OCI-LY7 (cell line): Measurements from ENCODE around the gene MYO18A. TPM values are rescaled to one million over a fixed set of nuclear protein-coding genes. Genes with fewer than 3 reads are reported as not detected.

Source experiments
- BruUV-seq: library from RNA; stranded (reverse); fragments of 400-500 nt; replicated peaks from 2 replicates; lab custom pipeline; 2021; lab: Mats Ljungman, UMichigan
- CTCF ChIA-PET: fragments of 300-600 bp; sonication (Branson Sonifier 250); formaldehyde crosslinking; loops from one replicate; lab custom pipeline; 2022; ENCODE audit warnings: antibody characterized with exemption; ENCODE audit not compliant: unreplicated experiment; lab: Charles Lee
- POLR2A ChIA-PET: fragments of 300-600 bp; sonication (Branson Sonifier 250); formaldehyde crosslinking; loops from one replicate; lab custom pipeline; 2022; ENCODE audit warnings: antibody characterized with exemption; lab: Charles Lee
- DNase-seq: peaks from one replicate; pipeline ENCODE4 v3.0.0-alpha.2; 2015; ENCODE audit warnings: low spot score
- H2AFZ ChIP-seq: fragments of 200-600 bp; sonication (generic), shearing (Covaris generic); 2 replicates; pipeline ENCODE4 v1.6.1; 2014; ENCODE audit warnings: mild to moderate bottlenecking, antibody characterized with exemption, low read length, moderate library complexity
- H3K27ac ChIP-seq: fragments of 200-600 bp; sonication (generic); 2 replicates; pipeline ENCODE4 v1.5.1; 2014; ENCODE audit warnings: mixed run types, low read depth, mild to moderate bottlenecking, moderate library complexity, low read length, inconsistent platforms; ENCODE audit not compliant: poor library complexity, severe bottlenecking
- H3K36me3 ChIP-seq: fragments of 200-600 bp; sonication (generic); 2 replicates; pipeline ENCODE4 v1.6.1; 2014; ENCODE audit warnings: mild to moderate bottlenecking, antibody characterized with exemption, low read length, moderate library complexity, mixed read lengths; ENCODE audit not compliant: insufficient read depth
- H3K4me1 ChIP-seq: fragments of 200-600 bp; sonication (generic); 2 replicates; pipeline ENCODE4 v1.5.1; 2014; ENCODE audit warnings: mild to moderate bottlenecking, low read length; ENCODE audit not compliant: insufficient read depth, poor library complexity, severe bottlenecking
- H3K4me2 ChIP-seq: fragments of 200-600 bp; sonication (generic); 2 replicates; pipeline ENCODE4 v1.6.1; 2014; ENCODE audit warnings: mild to moderate bottlenecking, low read length
- H3K4me3 ChIP-seq: fragments of 200-600 bp; sonication (generic); 2 replicates; pipeline ENCODE4 v1.5.1; 2014; ENCODE audit warnings: mild to moderate bottlenecking, low read depth, low read length; ENCODE audit not compliant: poor library complexity, severe bottlenecking
- H3K79me2 ChIP-seq: fragments of 200-600 bp; sonication (generic); 2 replicates; pipeline ENCODE4 v1.6.1; 2016; ENCODE audit warnings: low read depth, mild to moderate bottlenecking, low read length, moderate library complexity, mixed read lengths; ENCODE audit not compliant: insufficient read depth
- H3K9me2 ChIP-seq: fragments of 200-600 bp; sonication (generic); 2 replicates; pipeline ENCODE4 v1.6.1; 2016; ENCODE audit warnings: mild to moderate bottlenecking, low read length, mixed read lengths; ENCODE audit not compliant: insufficient read depth
- H3K9me3 ChIP-seq: fragments of 200-600 bp; sonication (generic); 2 replicates; pipeline ENCODE4 v1.6.1; 2014; ENCODE audit warnings: mild to moderate bottlenecking, mixed run types, low read length, mixed read lengths
- H4K20me1 ChIP-seq: fragments of 200-600 bp; sonication (generic); 2 replicates; pipeline ENCODE4 v1.6.1; 2014; ENCODE audit warnings: mild to moderate bottlenecking, antibody characterized with exemption, low read length, moderate library complexity, mixed read lengths; ENCODE audit not compliant: insufficient read depth
- CTCF ChIP-seq: fragments of 200-600 bp; sonication (generic); conservative IDR thresholded peaks from 2 replicates; pipeline ENCODE4 v1.5.1; 2014; ENCODE audit warnings: mild to moderate bottlenecking, antibody characterized with exemption, low read length, moderate library complexity, mixed read lengths
- EZH2phosphoT487 ChIP-seq: fragments of 200-600 bp; sonication (generic); IDR thresholded peaks from 2 replicates; pipeline ENCODE4 v1.6.1; 2018; ENCODE audit warnings: low read depth, borderline replicate concordance, mild to moderate bottlenecking, mixed run types, antibody characterized with exemption, low read length, moderate library complexity, mixed read lengths
- intact Hi-C: fragments of 100-400 bp; cut with micrococcal nuclease; formaldehyde crosslinking; loops from one replicate; pipeline ENCODE4 v1.10.0; 2022; ENCODE audit not compliant: unreplicated experiment
- total RNA-seq, 2 experiments: library from RNA; depleted of rRNA in 1 of 2; stranded (reverse); fragments of >200 nt in 1 of 2; shearing (Covaris generic) in 1 of 2; gene quantifications; 2 replicates each; pipeline ENCODE4 v1.2.3, GENCODE V29; 2014 to 2022

The MYO18A gene
- total RNA-seq, 2 experiments from 2014 or later: 124 to 128 TPM

- CTCF ChIA-PET: no interaction called here
Observed at GRCh38 chr17:29076722-29077121, 103.5 kb downstream of the MYO18A start.

GRCh38 chr17:29076087-29076486 is 104.1 kb downstream of the MYO18A start:
- Histone ChIP-seq H2AFZ (no peak overlapping the region), H3K79me2 (no peaks in the 10 kb centered on the region), H3K27ac (no peak overlapping the region), H3K9me3 (no peaks in the 10 kb centered on the region), H3K9me2 (no peaks in the 10 kb centered on the region), H3K4me2 (no peak overlapping the region), H4K20me1 (no peaks in the 10 kb centered on the region), H3K4me1 (no peaks in the 10 kb centered on the region), H3K4me3 (no peak overlapping the region), H3K36me3 (peaks cover 23% of the 10 kb centered on the region; the same call in 1 of the 2 replicates)
- no peak for DNase-seq
- POLR2A ChIA-PET: interaction anchor here (1.3 kb wide), 1 partner anchor 13 kb away, joined by 3 read pairs; no protein-coding TSS in a partner anchor
- no peak for TF ChIP-seq CTCF
- no peak for TF ChIP-seq EZH2phosphoT487
- no TSS peak for BruUV-seq
- CTCF ChIA-PET: no interaction called here
- intact Hi-C loops: no loop called here

More at GRCh38 chr17:29076722-29077121, 103.5 kb downstream of the MYO18A start:
- TF ChIP-seq CTCF (no peak), EZH2phosphoT487 (no peak)
- Histone ChIP-seq H3K4me2 (no peak overlapping the region), H3K4me1 (no peaks in the 10 kb centered on the region), H3K9me2 (no peaks in the 10 kb centered on the region), H3K27ac (no peak overlapping the region), H3K9me3 (no peaks in the 10 kb centered on the region), H3K79me2 (no peaks in the 10 kb centered on the region), H3K36me3 (peaks cover 27% of the 10 kb centered on the region; the same call in 1 of the 2 replicates), H4K20me1 (no peaks in the 10 kb centered on the region), H3K4me3 (no peak overlapping the region), H2AFZ (no peak overlapping the region)
- intact Hi-C loops: no loop called here
- POLR2A ChIA-PET: interaction anchor here (0.6 to 1.3 kb wide), 2 partner anchors 14 to 96 kb away, joined by 3 read pairs; no protein-coding TSS in a partner anchor
- DNase-seq: no peak
- BruUV-seq: no TSS peak

GRCh38 chr17:29074488-29074887 is 105.7 kb downstream of the MYO18A start:
- Histone ChIP-seq H3K4me1 (no peaks in the 10 kb centered on the region), H3K79me2 (no peaks in the 10 kb centered on the region), H3K9me2 (no peaks in the 10 kb centered on the region), H3K4me2 (no peak overlapping the region), H3K4me3 (no peak overlapping the region), H3K36me3 (peaks cover 18% of the 10 kb centered on the region; the same call in 1 of the 2 replicates), H2AFZ (no peak overlapping the region), H4K20me1 (no peaks in the 10 kb centered on the region), H3K9me3 (no peaks in the 10 kb centered on the region), H3K27ac (no peak overlapping the region)
- TF ChIP-seq CTCF (no peak), EZH2phosphoT487 (no peak)
- BruUV-seq: no TSS peak
- intact Hi-C loops: no loop called here
- DNase-seq: no peak
- POLR2A ChIA-PET: no interaction called here
- CTCF ChIA-PET: no interaction called here
